Stimulated activated naive B cell treated with anti-CD40 and anti-IgM and Interleukin-4, amounts not matched to agents 10 μg/mL and 1 μg/mL and 100 μg/mL, for 72 hours (primary cell): Measurements from ENCODE around the gene LRRC8B.
"Not testable (repeated sequence)": the region's sequence is repeated elsewhere in the genome, so short reads cannot be mapped to it uniquely, and the experiment has no call there.

ENCODE experiments used
- ATAC-seq, 2 donors: fragments of 150-1000 bp; cut with Tn5 transposase; replicated peaks; 2 replicates each; pipeline ENCODE4 v1.10.0; 2021; ENCODE audit warnings: moderate library complexity in 1 of 2
- DNase-seq: peaks from one replicate; pipeline ENCODE4 v3.0.0; 2021
- H3K27ac Mint-ChIP-seq: one replicate; pipeline ENCODE4 v1.8.0; 2022; ENCODE audit warnings: mild to moderate bottlenecking, mixed read lengths
- H3K27me3 Mint-ChIP-seq, 2 donors: one replicate each; pipeline ENCODE4 v1.8.0; 2022; ENCODE audit warnings: mixed read lengths in 2 of 2
- H3K36me3 Mint-ChIP-seq, 2 donors: one replicate each; pipeline ENCODE4 v1.8.0; 2022; ENCODE audit warnings: mixed read lengths in 2 of 2, mild to moderate bottlenecking in 1 of 2
- H3K4me1 Mint-ChIP-seq, 2 donors: one replicate each; pipeline ENCODE4 v1.8.0; 2022; ENCODE audit warnings: mixed read lengths in 2 of 2, mild to moderate bottlenecking in 1 of 2
- H3K4me3 Mint-ChIP-seq, 2 donors: one replicate each; pipeline ENCODE4 v1.8.0; 2022; ENCODE audit warnings: mild to moderate bottlenecking in 2 of 2, mixed read lengths in 2 of 2, moderate library complexity in 1 of 2
- H3K9me3 Mint-ChIP-seq, 2 donors: one replicate each; pipeline ENCODE4 v1.8.0; 2022; ENCODE audit warnings: mixed read lengths in 2 of 2, mild to moderate bottlenecking in 1 of 2

The LRRC8B gene

GRCh38 chr1:89510061-89510460, 14.6 kb upstream of the LRRC8B start:
- not testable (repeated sequence) for H3K27ac Mint-ChIP-seq, ATAC-seq

GRCh38 chr1:89512996-89513720, 11.5 kb upstream of the LRRC8B start:
- Mint-ChIP-seq H3K9me3 (peaks cover 3 to 6% of the 10 kb centered on the region in 2 donors), H3K4me1 (peaks cover 2 to 5% of the 10 kb centered on the region in 2 donors), H3K4me3 (no peak overlapping the region), H3K36me3 (peaks cover 4 to 6% of the 10 kb centered on the region in 2 donors), H3K27ac (no peak overlapping the region), H3K27me3 (no peaks in the 10 kb centered on the region)
- DNase-seq (no peak), ATAC-seq (no peak)

More at GRCh38 chr1:89510061-89510460, 14.6 kb upstream of the LRRC8B start:
- H3K4me1 Mint-ChIP-seq, H3K4me3 Mint-ChIP-seq, H3K27me3 Mint-ChIP-seq, H3K9me3 Mint-ChIP-seq, H3K36me3 Mint-ChIP-seq, DNase-seq: not testable (repeated sequence)

DNA sequence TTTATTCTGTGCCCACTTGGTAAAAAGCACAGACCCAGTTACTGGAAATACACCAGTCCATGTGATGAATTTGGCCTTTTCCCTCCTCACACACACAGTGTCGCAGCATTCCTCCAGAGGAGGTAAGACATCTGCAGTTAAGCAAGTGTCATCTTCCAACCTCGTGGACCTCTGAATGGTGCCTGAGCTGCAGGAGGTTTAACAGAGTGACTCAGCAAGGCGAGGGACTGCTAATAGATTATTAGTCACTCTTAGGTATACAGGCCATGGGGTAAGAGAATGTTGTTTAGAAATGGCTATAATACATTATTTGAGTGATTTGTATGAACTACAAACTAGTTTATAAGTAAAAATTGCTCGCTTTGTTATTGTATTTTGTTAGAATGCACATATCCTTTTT, 8.6 kb upstream of the LRRC8B start:
- H3K4me1 Mint-ChIP-seq: peaks cover 2 to 5% of the 10 kb centered on the region in 2 donors
- no peak overlapping the region for H3K4me3 Mint-ChIP-seq
- peaks cover 0 to 1% of the 10 kb centered on the region in 2 donors for H3K9me3 Mint-ChIP-seq
- ATAC-seq (no peak), DNase-seq (no peak)
- H3K27ac Mint-ChIP-seq: no peak overlapping the region
- no peaks in the 10 kb centered on the region for H3K36me3 Mint-ChIP-seq
- no peaks in the 10 kb centered on the region for H3K27me3 Mint-ChIP-seq

GRCh38 chr1:89518221-89518631, 6.4 kb upstream of the LRRC8B start:
- H3K9me3 Mint-ChIP-seq: peaks cover 0 to 7% of the 10 kb centered on the region in 2 donors
- H3K36me3 Mint-ChIP-seq: peaks cover 0 to 4% of the 10 kb centered on the region in 2 donors

GRCh38 chr1:89519779-89520358, 4.8 kb upstream of the LRRC8B start:
- DNase-seq (peak; percentile 22), ATAC-seq (peak; percentile 48 to 49)
- Mint-ChIP-seq H3K4me3 (no peak overlapping the region), H3K27me3 (no peaks in the 10 kb centered on the region), H3K36me3 (peaks cover 0 to 4% of the 10 kb centered on the region in 2 donors), H3K9me3 (peaks cover 0 to 7% of the 10 kb centered on the region in 2 donors), H3K4me1 (peaks cover 14 to 25% of the 10 kb centered on the region in 2 donors), H3K27ac (no peak overlapping the region)

More at GRCh38 chr1:89518221-89518631, 6.4 kb upstream of the LRRC8B start:
- H3K4me1 Mint-ChIP-seq: peaks cover 8 to 13% of the 10 kb centered on the region in 2 donors
- H3K4me3 Mint-ChIP-seq: no peak overlapping the region
- ATAC-seq (no peak), DNase-seq (no peak)
- H3K27ac Mint-ChIP-seq: no peak overlapping the region
- H3K27me3 Mint-ChIP-seq: no peaks in the 10 kb centered on the region

DNA sequence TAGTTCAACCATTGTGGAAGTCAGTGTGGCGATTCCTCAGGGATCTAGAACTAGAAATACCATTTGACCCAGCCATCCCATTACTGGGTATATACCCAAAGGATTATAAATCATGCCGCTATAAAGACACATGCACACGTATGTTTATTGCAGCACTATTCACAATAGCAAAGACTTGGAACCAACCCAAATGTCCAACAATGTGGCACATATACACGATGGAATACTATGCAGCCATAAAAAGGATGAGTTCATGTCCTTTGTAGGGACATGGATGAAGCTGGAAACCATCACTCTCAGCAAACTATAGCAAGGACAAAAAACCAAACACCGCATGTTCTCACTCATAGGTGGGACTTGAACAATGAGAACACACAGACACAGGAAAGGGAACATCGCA, 2.7 kb upstream of the LRRC8B start:
- ATAC-seq, DNase-seq, H3K36me3 Mint-ChIP-seq, H3K27me3 Mint-ChIP-seq, H3K27ac Mint-ChIP-seq, H3K9me3 Mint-ChIP-seq, H3K4me3 Mint-ChIP-seq: not testable (repeated sequence)
- peaks cover 17 to 20% of the 10 kb centered on the region in 2 donors for H3K4me1 Mint-ChIP-seq

- Mint-ChIP-seq H3K4me1 (peaks cover 17 to 20% of the 10 kb centered on the region in 2 donors), H3K27ac (peak overlapping the region; percentile 90), H3K36me3 (peaks cover 4 to 5% of the 10 kb centered on the region in 2 donors), H3K9me3 (peaks cover 0 to 7% of the 10 kb centered on the region in 2 donors), H3K27me3 (no peaks in the 10 kb centered on the region), H3K4me3 (peak overlapping the region; percentile 88 to 90)
- DNase-seq (peak; percentile 76), ATAC-seq (peak; percentile 69 to 76)
These were observed 859 bp upstream of the LRRC8B start for GRCh38 chr1:89523572-89524368.

GRCh38 chr1:89525169-89525855, 683 bp downstream of the LRRC8B start:
- Mint-ChIP-seq H3K27me3 (no peaks in the 10 kb centered on the region), H3K9me3 (peaks cover 0 to 7% of the 10 kb centered on the region in 2 donors), H3K4me1 (peaks cover 17 to 20% of the 10 kb centered on the region in 2 donors), H3K36me3 (peaks cover 8% of the 10 kb centered on the region in 2 donors), H3K4me3 (peak overlapping the region; percentile 88 to 90), H3K27ac (peak overlapping the region; percentile 90)
- ATAC-seq: peak; percentile 24 to 33
- DNase-seq: peak; percentile 57

DNA sequence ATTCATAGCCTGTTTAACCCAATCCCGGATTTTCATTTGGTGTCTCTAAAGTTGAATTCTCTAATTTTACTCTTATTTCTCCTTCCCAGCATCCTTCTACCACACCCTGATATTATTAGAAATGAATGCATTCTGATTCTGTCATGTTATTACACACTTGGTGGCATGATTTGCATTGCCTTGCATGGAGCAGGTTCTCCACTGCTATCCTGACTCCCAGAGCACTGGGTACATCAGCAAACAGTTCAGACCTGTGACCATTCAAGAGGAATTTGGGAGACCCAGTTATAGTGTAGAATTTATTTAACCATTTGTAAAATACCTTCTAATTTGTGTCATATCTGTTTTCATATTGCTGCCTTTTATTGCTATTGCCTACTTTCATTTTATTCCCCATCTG, 2.6 kb downstream of the LRRC8B start:
- Mint-ChIP-seq H3K9me3 (peaks cover 0 to 7% of the 10 kb centered on the region in 2 donors), H3K4me1 (peaks cover 23 to 26% of the 10 kb centered on the region in 2 donors), H3K27ac (no peak overlapping the region), H3K4me3 (no peak overlapping the region), H3K36me3 (peaks cover 18 to 20% of the 10 kb centered on the region in 2 donors), H3K27me3 (no peaks in the 10 kb centered on the region)
- ATAC-seq: no peak
- no peak for DNase-seq

DNA sequence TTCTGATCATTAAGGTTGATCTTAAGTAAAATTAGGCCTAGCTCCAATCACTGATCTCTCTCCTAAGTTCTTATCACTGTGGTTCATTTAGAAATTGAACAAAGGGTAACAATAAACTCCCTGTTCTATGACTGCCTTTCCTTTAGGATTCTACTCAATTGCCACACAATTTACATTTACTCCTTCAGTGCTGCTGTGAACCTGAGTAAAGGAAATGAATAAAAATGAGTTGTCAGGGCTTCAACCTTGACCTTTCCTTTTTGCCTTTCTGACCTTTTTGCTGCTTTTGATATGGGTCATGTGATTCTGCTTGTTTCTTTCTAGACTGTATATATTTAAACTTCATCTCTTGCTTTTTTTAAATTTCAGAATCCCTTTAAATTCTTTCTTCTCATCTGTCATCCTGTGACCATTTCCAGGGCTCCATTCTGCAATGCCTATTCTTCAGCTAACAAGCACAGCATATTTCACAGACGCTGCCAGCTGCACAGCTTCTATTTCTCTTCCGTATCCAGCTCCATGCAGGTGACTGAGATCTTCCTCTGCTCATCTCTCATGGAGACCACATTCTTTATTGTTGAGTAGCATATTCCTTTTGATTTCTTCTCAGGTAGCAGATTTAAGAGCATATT, 3.2 kb downstream of the LRRC8B start:
- no peaks in the 10 kb centered on the region for H3K27me3 Mint-ChIP-seq
- ATAC-seq: no peak
- peaks cover 0 to 2% of the 10 kb centered on the region in 2 donors for H3K9me3 Mint-ChIP-seq
- H3K4me1 Mint-ChIP-seq: peaks cover 21% of the 10 kb centered on the region in 2 donors
- DNase-seq: no peak
- peaks cover 17 to 26% of the 10 kb centered on the region in 2 donors for H3K36me3 Mint-ChIP-seq
- H3K27ac Mint-ChIP-seq: no peak overlapping the region
- no peak overlapping the region for H3K4me3 Mint-ChIP-seq

GRCh38 chr1:89528382-89528780, 3.8 kb downstream of the LRRC8B start:
- Mint-ChIP-seq H3K4me1 (peaks cover 17 to 22% of the 10 kb centered on the region in 2 donors), H3K36me3 (peaks cover 15 to 32% of the 10 kb centered on the region in 2 donors), H3K4me3 (no peak overlapping the region), H3K27ac (no peak overlapping the region), H3K27me3 (no peaks in the 10 kb centered on the region), H3K9me3 (no peaks in the 10 kb centered on the region)
- DNase-seq (no peak), ATAC-seq (no peak)

DNA sequence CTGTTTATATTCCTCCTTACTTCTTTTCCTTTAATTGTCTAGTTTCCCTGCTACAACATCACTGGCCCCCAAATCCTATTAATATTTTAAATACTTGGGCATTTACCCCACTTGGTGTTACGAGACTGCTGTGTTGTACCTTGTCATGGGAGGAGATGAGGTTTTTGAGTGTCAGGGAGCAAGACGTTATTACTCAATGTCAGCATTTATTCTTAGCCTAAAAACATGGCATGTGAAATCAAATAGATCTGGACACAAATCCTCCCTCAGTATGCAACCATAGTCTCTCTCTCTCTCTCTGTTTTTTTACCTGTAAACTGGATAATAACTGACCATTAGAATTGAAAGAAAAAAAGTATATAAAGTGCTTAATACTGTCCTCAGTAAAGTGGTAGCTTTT, 4.6 kb downstream of the LRRC8B start:
- no peak overlapping the region for H3K4me3 Mint-ChIP-seq
- DNase-seq: no peak
- peaks cover 9 to 16% of the 10 kb centered on the region in 2 donors for H3K4me1 Mint-ChIP-seq
- H3K27ac Mint-ChIP-seq: no peak overlapping the region
- no peaks in the 10 kb centered on the region for H3K27me3 Mint-ChIP-seq
- ATAC-seq: no peak
- H3K36me3 Mint-ChIP-seq: peaks cover 15 to 34% of the 10 kb centered on the region in 2 donors
- no peaks in the 10 kb centered on the region for H3K9me3 Mint-ChIP-seq

DNA sequence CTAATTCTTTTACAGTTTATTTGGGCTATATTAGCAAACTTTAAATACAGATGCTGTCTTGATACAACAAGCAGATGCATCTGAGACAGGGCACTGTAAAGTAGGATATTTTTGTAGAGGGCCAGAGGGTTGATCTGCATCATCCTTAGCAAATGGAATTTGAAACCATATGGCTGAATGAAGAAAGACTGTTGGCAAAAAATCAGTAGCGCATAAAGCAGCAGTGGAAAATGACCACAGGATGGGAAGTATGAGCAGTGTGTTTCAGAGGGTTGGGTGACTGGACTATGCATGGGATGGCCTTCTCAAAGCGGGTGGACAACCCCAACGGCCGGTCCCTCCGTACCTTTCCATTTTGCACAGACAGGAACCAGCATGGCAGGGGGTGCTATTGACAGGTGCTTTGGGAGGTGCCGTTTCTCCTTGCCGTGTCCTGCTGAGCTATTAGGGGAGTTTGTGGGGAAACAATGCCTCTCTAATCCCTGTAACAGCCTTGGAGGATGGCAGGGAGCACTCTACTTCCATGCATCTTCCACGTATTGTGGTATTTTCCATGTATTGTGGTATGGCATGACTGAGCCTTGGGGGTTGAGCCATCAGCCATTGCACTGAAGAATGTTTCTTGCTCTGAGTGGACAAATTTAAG, 5.9 kb downstream of the LRRC8B start:
- no peak overlapping the region for H3K4me3 Mint-ChIP-seq
- H3K36me3 Mint-ChIP-seq: peaks cover 18 to 32% of the 10 kb centered on the region in 2 donors
- peaks cover 14 to 15% of the 10 kb centered on the region in 2 donors for H3K4me1 Mint-ChIP-seq
- no peak overlapping the region for H3K27ac Mint-ChIP-seq
- no peak for DNase-seq
- H3K9me3 Mint-ChIP-seq: no peaks in the 10 kb centered on the region
- no peak for ATAC-seq
- no peaks in the 10 kb centered on the region for H3K27me3 Mint-ChIP-seq
